ENCODE measurements around the gene STPG3. TPM values are rescaled to one million over a fixed set of nuclear protein-coding genes. Genes with fewer than 3 reads are reported as not detected.

Gene STPG3
- total and polyA plus RNA-seq, 2 of the 8 experiments (the other 6 are each of a cell fraction or from before 2014, with no cell fraction given) = not detected

GRCh38 chr9:137294091-137294680, 43.1 kb downstream of the STPG3 start (continued):
- TF ChIP-seq YY1 (IDR thresholded peaks at IDR 0.05; ENCODE audit: low read depth, low read length) (peak; percentile 32; the same call in 1 of the 2 replicates), ZNF274 (IDR thresholded peaks at IDR 0.05; ENCODE audit: borderline replicate concordance, extremely low read depth, low read length) (no peak), SP1 (IDR thresholded peaks at IDR 0.05; ENCODE audit: low read depth, low read length) (peak; percentile 52), EZH2 (IDR thresholded peaks at IDR 0.05; ENCODE audit: low read depth, low read length, severe bottlenecking) (no peak), JUN (IDR thresholded peaks at IDR 0.05; ENCODE audit: low read depth, low read length) (no peak), KDM5A (IDR thresholded peaks at IDR 0.05; ENCODE audit: low read length) (no peak), TEAD4 (IDR thresholded peaks at IDR 0.05; ENCODE audit: low read depth, low read length) (no peak), ATF2 (IDR thresholded peaks at IDR 0.05; ENCODE audit: low read length) (no peak), MAX (IDR thresholded peaks at IDR 0.05) (peak; percentile 5; the same call in 1 of the 2 replicates), EP300 (IDR thresholded peaks at IDR 0.05; ENCODE audit: borderline replicate concordance in 1 of 2, low read depth in 2 of 2, low read length in 2 of 2) (no peak), RBBP5 (IDR thresholded peaks at IDR 0.05; ENCODE audit: borderline replicate concordance, low read depth, low read length) (no peak), POLR2AphosphoS5 (IDR thresholded peaks at IDR 0.05; ENCODE audit: low read depth, low read length) (no peak), TCF12 (IDR thresholded peaks at IDR 0.05; ENCODE audit: low read depth, low read length) (no peak), BACH1 (IDR thresholded peaks at IDR 0.05; ENCODE audit: low read length) (no peak), HDAC6 (IDR thresholded peaks at IDR 0.05; ENCODE audit: low read depth, low read length) (no peak)

Data from H1 (cell line).